A673 (cell line): ENCODE data around the gene LGALS7B. TPM values are rescaled to one million over a fixed set of nuclear protein-coding genes. Genes with fewer than 3 reads are reported as not detected.

Experiments used
- BruUV-seq: library from RNA; stranded (reverse); fragments of 400-500 nt; replicated peaks from 2 replicates; lab custom pipeline; 2021; lab: Mats Ljungman, UMichigan
- CTCF ChIA-PET: fragments of 300-600 bp; sonication (Branson Sonifier 250); formaldehyde crosslinking; loops from one replicate; lab custom pipeline; 2022; ENCODE audit warnings: antibody characterized with exemption; lab: Charles Lee
- POLR2A ChIA-PET: fragments of 300-600 bp; sonication (Branson Sonifier 250); formaldehyde crosslinking; loops from one replicate; lab custom pipeline; 2022; ENCODE audit warnings: antibody characterized with exemption; ENCODE audit not compliant: low non-redundant PET; lab: Charles Lee
- DNase-seq: peaks from one replicate; pipeline ENCODE4 v3.0.0-alpha.2; 2015; ENCODE audit warnings: low spot score
- H3K27ac ChIP-seq: fragments of 200-600 bp; sonication (generic); 2 replicates; pipeline ENCODE4 v1.5.1; 2016; ENCODE audit warnings: mixed run types, low read depth, mild to moderate bottlenecking, mixed read lengths, antibody characterized with exemption, low read length; ENCODE audit not compliant: poor library complexity, severe bottlenecking
- H3K27me3 ChIP-seq: fragments of 200-600 bp; sonication (generic); replicated peaks from 2 replicates; pipeline ENCODE4 v1.6.1; 2017; ENCODE audit warnings: mixed run types, low read depth, mild to moderate bottlenecking, mixed read lengths, antibody characterized with exemption, low read length; ENCODE audit not compliant: insufficient read depth, poor library complexity
- H3K36me3 ChIP-seq: fragments of 200-600 bp; sonication (generic); 2 replicates; pipeline ENCODE4 v1.6.1; 2016; ENCODE audit warnings: mixed run types, mild to moderate bottlenecking, mixed read lengths, antibody characterized with exemption, low read length; ENCODE audit not compliant: insufficient read depth, poor library complexity, severe bottlenecking
- H3K4me1 ChIP-seq: fragments of 200-600 bp; sonication (generic); 2 replicates; pipeline ENCODE4 v1.6.1; 2017; ENCODE audit warnings: mixed run types, mild to moderate bottlenecking, mixed read lengths, antibody characterized with exemption, low read length; ENCODE audit not compliant: insufficient read depth, poor library complexity, severe bottlenecking
- H3K4me3 ChIP-seq: fragments of 200-600 bp; sonication (generic); 2 replicates; pipeline ENCODE4 v1.5.1; 2016; ENCODE audit warnings: low read depth, mixed run types, mild to moderate bottlenecking, mixed read lengths, low read length; ENCODE audit not compliant: poor library complexity, severe bottlenecking
- H3K9me3 ChIP-seq: fragments of 200-600 bp; sonication (generic); 2 replicates; pipeline ENCODE4 v1.6.1; 2016; ENCODE audit warnings: mixed run types, low read depth, mild to moderate bottlenecking, mixed read lengths, antibody characterized with exemption, low read length; ENCODE audit not compliant: poor library complexity, severe bottlenecking
- EZH2 ChIP-seq: fragments of 200-600 bp; sonication (generic); IDR thresholded peaks from 2 replicates; pipeline ENCODE4 v1.6.1; 2017; ENCODE audit warnings: borderline replicate concordance, low read depth, mild to moderate bottlenecking, mixed read lengths, antibody characterized with exemption, low read length; ENCODE audit not compliant: poor library complexity, severe bottlenecking
- intact Hi-C: fragments of 100-400 bp; cut with micrococcal nuclease; formaldehyde crosslinking; loops from one replicate; pipeline ENCODE4 v1.10.0; 2022; ENCODE audit not compliant: unreplicated experiment
- total RNA-seq: library from RNA; stranded (reverse); gene quantifications from 2 replicates; pipeline ENCODE4 v1.2.3, GENCODE V29; 2021
- TF ChIP-seq, protein P1 (sequence below): fragments of 300-800, 200-600 bp; sonication (generic); conservative IDR thresholded peaks from 2 replicates; pipeline ENCODE4 v1.5.1; 2017; ENCODE audit warnings: low read depth, mild to moderate bottlenecking, antibody characterized with exemption, low read length, moderate library complexity, mixed read lengths

Gene LGALS7B
- total RNA-seq, 1 experiment from 2014 or later = not detected

DNA sequence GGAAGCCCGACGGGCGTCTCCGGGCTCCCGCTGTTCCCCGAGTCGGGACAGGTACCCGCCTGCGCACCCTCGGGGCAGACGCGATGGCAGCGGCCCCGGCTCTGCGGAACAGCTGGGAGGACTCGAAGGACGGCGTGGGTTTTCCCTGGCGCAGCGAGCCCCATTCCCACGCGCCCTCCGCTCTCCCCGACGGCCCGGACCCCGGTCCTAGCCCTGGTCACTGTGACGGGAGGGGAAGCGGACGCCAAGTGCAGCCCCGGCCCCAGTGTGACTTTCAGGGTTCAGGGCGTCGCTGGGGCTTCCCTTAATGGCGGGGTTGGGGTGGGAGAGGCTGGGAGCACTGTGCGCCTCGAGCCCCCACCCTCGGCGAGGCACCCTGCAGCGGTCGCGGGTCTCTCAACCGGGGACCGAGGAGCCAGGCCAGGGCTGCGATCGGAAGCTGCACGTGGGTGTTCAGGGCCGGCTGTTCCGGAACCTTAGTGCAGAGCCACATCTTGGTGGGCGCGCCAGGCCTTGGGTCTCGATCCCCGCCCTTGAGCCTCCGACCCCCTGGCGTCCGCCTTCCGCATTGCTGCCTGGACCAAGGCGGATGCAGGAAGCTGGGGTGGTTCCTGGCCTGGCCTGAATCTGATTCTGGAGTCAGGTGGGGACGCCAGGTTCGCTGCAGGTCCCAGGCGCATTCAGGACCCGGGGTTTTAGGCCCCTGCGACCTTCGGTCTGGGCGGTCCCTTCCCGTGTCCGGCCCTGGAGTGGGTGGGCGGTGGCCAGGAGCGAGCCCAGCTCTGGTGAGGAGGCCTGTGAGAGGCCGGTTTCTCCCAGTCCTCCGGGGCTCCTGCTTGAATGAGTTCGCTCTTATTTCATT lies 3.5 kb downstream of the LGALS7B start:
- H3K9me3 ChIP-seq = no peaks in the 10 kb centered on the region
- H3K4me1 ChIP-seq = peaks cover 9% of the 10 kb centered on the region
- no TSS peak for BruUV-seq
- ChIA-PET POLR2A (no interaction called here), CTCF (no interaction called here)
- H3K27me3 ChIP-seq = no peaks in the 10 kb centered on the region
- peak overlapping the region; percentile 14 for H3K27ac ChIP-seq
- H3K36me3 ChIP-seq = no peaks in the 10 kb centered on the region
- DNase-seq = no peak
- no peak overlapping the region for H3K4me3 ChIP-seq
- intact Hi-C loops = no loop called here
- TF ChIP-seq EZH2 = no peak
- TF ChIP-seq, protein P1, sequence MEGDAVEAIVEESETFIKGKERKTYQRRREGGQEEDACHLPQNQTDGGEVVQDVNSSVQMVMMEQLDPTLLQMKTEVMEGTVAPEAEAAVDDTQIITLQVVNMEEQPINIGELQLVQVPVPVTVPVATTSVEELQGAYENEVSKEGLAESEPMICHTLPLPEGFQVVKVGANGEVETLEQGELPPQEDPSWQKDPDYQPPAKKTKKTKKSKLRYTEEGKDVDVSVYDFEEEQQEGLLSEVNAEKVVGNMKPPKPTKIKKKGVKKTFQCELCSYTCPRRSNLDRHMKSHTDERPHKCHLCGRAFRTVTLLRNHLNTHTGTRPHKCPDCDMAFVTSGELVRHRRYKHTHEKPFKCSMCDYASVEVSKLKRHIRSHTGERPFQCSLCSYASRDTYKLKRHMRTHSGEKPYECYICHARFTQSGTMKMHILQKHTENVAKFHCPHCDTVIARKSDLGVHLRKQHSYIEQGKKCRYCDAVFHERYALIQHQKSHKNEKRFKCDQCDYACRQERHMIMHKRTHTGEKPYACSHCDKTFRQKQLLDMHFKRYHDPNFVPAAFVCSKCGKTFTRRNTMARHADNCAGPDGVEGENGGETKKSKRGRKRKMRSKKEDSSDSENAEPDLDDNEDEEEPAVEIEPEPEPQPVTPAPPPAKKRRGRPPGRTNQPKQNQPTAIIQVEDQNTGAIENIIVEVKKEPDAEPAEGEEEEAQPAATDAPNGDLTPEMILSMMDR = no peak

DNA sequence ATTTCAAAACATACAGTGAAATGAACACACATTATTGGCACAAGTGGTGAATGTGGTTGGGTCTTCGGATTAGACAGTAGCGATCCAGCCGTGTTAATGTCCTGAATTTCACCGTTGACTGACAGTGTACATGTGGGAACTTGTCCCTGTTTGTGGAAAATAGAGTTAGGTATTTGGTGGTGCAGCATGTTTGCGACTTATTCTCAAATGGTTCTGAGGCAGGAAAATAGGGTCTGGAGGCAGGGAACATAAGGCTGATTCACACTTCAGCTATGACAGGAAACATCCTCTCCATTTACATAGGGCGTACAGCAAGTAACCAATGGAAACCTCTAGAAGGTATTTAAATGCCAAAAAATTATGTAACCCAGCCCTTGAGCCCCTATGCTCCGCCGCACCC lies 4.2 kb downstream of the LGALS7B start:
- intact Hi-C loops = no loop called here
- DNase-seq = peak; percentile 26
- Histone ChIP-seq H3K4me3 (no peak overlapping the region), H3K4me1 (peaks cover 9% of the 10 kb centered on the region), H3K36me3 (no peaks in the 10 kb centered on the region), H3K27me3 (no peaks in the 10 kb centered on the region), H3K9me3 (no peaks in the 10 kb centered on the region), H3K27ac (peak overlapping the region; percentile 14)
- POLR2A ChIA-PET = no interaction called here
- TF ChIP-seq, protein P1 = no peak
- no peak for TF ChIP-seq EZH2
- BruUV-seq = no TSS peak
- CTCF ChIA-PET = no interaction called here

DNA sequence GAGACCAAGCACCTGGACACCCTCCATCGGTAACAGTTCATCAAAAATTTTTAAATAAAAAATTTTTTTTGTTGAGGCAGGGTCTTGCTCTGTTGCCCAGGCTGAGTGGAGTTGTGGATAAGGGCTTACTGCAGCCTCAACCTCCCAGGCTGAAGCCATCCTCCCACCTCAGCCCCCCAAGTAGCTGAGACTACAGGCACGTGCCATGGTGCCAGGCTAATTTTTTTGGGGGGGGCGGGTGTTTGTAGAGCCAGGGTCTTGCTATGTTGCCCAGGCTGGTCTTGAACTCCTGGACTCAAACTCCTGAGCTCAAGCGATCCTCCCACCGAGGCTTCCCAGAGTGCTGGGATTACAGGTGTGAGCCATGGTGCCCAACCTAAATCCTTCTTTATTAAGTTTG lies 4.7 kb downstream of the LGALS7B start:
- peaks cover 9% of the 10 kb centered on the region for H3K4me1 ChIP-seq
- ChIA-PET POLR2A (no interaction called here), CTCF (no interaction called here)
- no peaks in the 10 kb centered on the region for H3K36me3 ChIP-seq
- H3K9me3 ChIP-seq = no peaks in the 10 kb centered on the region
- H3K27ac ChIP-seq = no peak overlapping the region
- TF ChIP-seq, protein P1 = no peak
- TF ChIP-seq EZH2 = no peak
- no peaks in the 10 kb centered on the region for H3K27me3 ChIP-seq
- no peak overlapping the region for H3K4me3 ChIP-seq
- no peak for DNase-seq
- no TSS peak for BruUV-seq
- intact Hi-C loops = no loop called here
